ENCODE measurements around the gene OR6B2. TPM values are rescaled to one million over a fixed set of nuclear protein-coding genes. Genes with fewer than 3 reads are reported as not detected.
A peak's percentile ranks its signal among the peaks of the same experiment; 100 is the strongest.

OR6B2 gene
- polyA plus RNA-seq, 1 donor: not detected

- H3K27me3 ChIP-seq (ENCODE audit: control insufficient read depth, insufficient read depth, low read length): peaks cover 4% of the 10 kb centered on the region
- no peaks in the 10 kb centered on the region for H3K36me3 ChIP-seq (ENCODE audit: control insufficient read depth, insufficient read depth, low read length)
- DNase-seq: no peak
- no peak overlapping the region for H3K4me3 ChIP-seq (ENCODE audit: low read length)
- no peaks in the 10 kb centered on the region for H3K4me1 ChIP-seq (ENCODE audit: control insufficient read depth, insufficient read depth, low read length)
- WGBS (ENCODE audit: insufficient coverage, low lambda C conversion rate): no CpG with 5 or more reads among the region's 11 CpGs
- no peak overlapping the region for H3K27ac ChIP-seq (ENCODE audit: low read length)
- no peaks in the 10 kb centered on the region for H3K9me3 ChIP-seq (ENCODE audit: control insufficient read depth, low read depth, low read length)
Observed at GRCh38 chr2:240042740-240043139, 12.5 kb upstream of the OR6B2 start.

GRCh38 chr2:240041363-240041762 is 11.1 kb upstream of the OR6B2 start:
- no peak for DNase-seq
- H3K27me3 ChIP-seq (ENCODE audit: control insufficient read depth, insufficient read depth, low read length): peaks cover 4% of the 10 kb centered on the region
- H3K36me3 ChIP-seq (ENCODE audit: control insufficient read depth, insufficient read depth, low read length): no peaks in the 10 kb centered on the region
- no peaks in the 10 kb centered on the region for H3K4me1 ChIP-seq (ENCODE audit: control insufficient read depth, insufficient read depth, low read length)
- H3K4me3 ChIP-seq (ENCODE audit: low read length): no peak overlapping the region
- no CpG with 5 or more reads among the region's 6 CpGs for WGBS (ENCODE audit: insufficient coverage, low lambda C conversion rate)
- no peak overlapping the region for H3K27ac ChIP-seq (ENCODE audit: low read length)
- no peaks in the 10 kb centered on the region for H3K9me3 ChIP-seq (ENCODE audit: control insufficient read depth, low read depth, low read length)

GRCh38 chr2:240037358-240037757 is 7.1 kb upstream of the OR6B2 start:
- no peak overlapping the region for H3K4me3 ChIP-seq (ENCODE audit: low read length)
- H3K36me3 ChIP-seq (ENCODE audit: control insufficient read depth, insufficient read depth, low read length): no peaks in the 10 kb centered on the region
- DNase-seq: no peak
- H3K4me1 ChIP-seq (ENCODE audit: control insufficient read depth, insufficient read depth, low read length): no peaks in the 10 kb centered on the region
- peaks cover 10% of the 10 kb centered on the region for H3K27me3 ChIP-seq (ENCODE audit: control insufficient read depth, insufficient read depth, low read length)
- no peaks in the 10 kb centered on the region for H3K9me3 ChIP-seq (ENCODE audit: control insufficient read depth, low read depth, low read length)
- H3K27ac ChIP-seq (ENCODE audit: low read length): no peak overlapping the region

GRCh38 chr2:240033330-240033678 is 3.1 kb upstream of the OR6B2 start:
- Histone ChIP-seq H3K27me3 (ENCODE audit: control insufficient read depth, insufficient read depth, low read length) (peaks cover 6% of the 10 kb centered on the region), H3K4me3 (ENCODE audit: low read length) (no peak overlapping the region), H3K27ac (ENCODE audit: low read length) (no peak overlapping the region), H3K4me1 (ENCODE audit: control insufficient read depth, insufficient read depth, low read length) (no peaks in the 10 kb centered on the region), H3K9me3 (ENCODE audit: control insufficient read depth, low read depth, low read length) (no peaks in the 10 kb centered on the region), H3K36me3 (ENCODE audit: control insufficient read depth, insufficient read depth, low read length) (no peaks in the 10 kb centered on the region)
- WGBS (ENCODE audit: insufficient coverage, low lambda C conversion rate): 82% methylated on average over 2 of the region's 5 CpGs
- DNase-seq: no peak

GRCh38 chr2:240032406-240033329 is 2.4 kb upstream of the OR6B2 start:
- Histone ChIP-seq H3K27me3 (ENCODE audit: control insufficient read depth, insufficient read depth, low read length) (peaks cover 6% of the 10 kb centered on the region), H3K4me3 (ENCODE audit: low read length) (no peak overlapping the region), H3K4me1 (ENCODE audit: control insufficient read depth, insufficient read depth, low read length) (no peaks in the 10 kb centered on the region), H3K27ac (ENCODE audit: low read length) (no peak overlapping the region), H3K9me3 (ENCODE audit: control insufficient read depth, low read depth, low read length) (no peaks in the 10 kb centered on the region), H3K36me3 (ENCODE audit: control insufficient read depth, insufficient read depth, low read length) (no peaks in the 10 kb centered on the region)
- whole genome bisulfite sequencing (ENCODE audit: insufficient coverage, low lambda C conversion rate): no CpG with 5 or more reads among the region's 14 CpGs
- DNase-seq: no peak

GRCh38 chr2:240024766-240025165 is 5.5 kb downstream of the OR6B2 start:
- H3K36me3 ChIP-seq (ENCODE audit: control insufficient read depth, insufficient read depth, low read length): peaks cover 18% of the 10 kb centered on the region
- DNase-seq: peak; percentile 20 to 60
- H3K27me3 ChIP-seq (ENCODE audit: control insufficient read depth, insufficient read depth, low read length): no peaks in the 10 kb centered on the region
- no peak overlapping the region for H3K27ac ChIP-seq (ENCODE audit: low read length)
- H3K4me3 ChIP-seq (ENCODE audit: low read length): peak overlapping the region; percentile 98
- no peaks in the 10 kb centered on the region for H3K9me3 ChIP-seq (ENCODE audit: control insufficient read depth, low read depth, low read length)
- WGBS (ENCODE audit: insufficient coverage, low lambda C conversion rate): no CpG with 5 or more reads among the region's 22 CpGs
- H3K4me1 ChIP-seq (ENCODE audit: control insufficient read depth, insufficient read depth, low read length): peaks cover 4% of the 10 kb centered on the region

GRCh38 chr2:240023792-240024191 is 6.4 kb downstream of the OR6B2 start:
- Histone ChIP-seq H3K27ac (ENCODE audit: low read length) (no peak overlapping the region), H3K27me3 (ENCODE audit: control insufficient read depth, insufficient read depth, low read length) (no peaks in the 10 kb centered on the region), H3K4me3 (ENCODE audit: low read length) (no peak overlapping the region), H3K4me1 (ENCODE audit: control insufficient read depth, insufficient read depth, low read length) (peaks cover 4% of the 10 kb centered on the region), H3K36me3 (ENCODE audit: control insufficient read depth, insufficient read depth, low read length) (peaks cover 23% of the 10 kb centered on the region), H3K9me3 (ENCODE audit: control insufficient read depth, low read depth, low read length) (no peaks in the 10 kb centered on the region)
- no peak for DNase-seq
- WGBS (ENCODE audit: insufficient coverage, low lambda C conversion rate): 100% methylated on average over 1 of the region's 9 CpGs

GRCh38 chr2:240021488-240022104 is 8.6 kb downstream of the OR6B2 start:
- Histone ChIP-seq H3K9me3 (ENCODE audit: control insufficient read depth, low read depth, low read length) (no peaks in the 10 kb centered on the region), H3K4me1 (ENCODE audit: control insufficient read depth, insufficient read depth, low read length) (peaks cover 4% of the 10 kb centered on the region), H3K4me3 (ENCODE audit: low read length) (no peak overlapping the region), H3K27me3 (ENCODE audit: control insufficient read depth, insufficient read depth, low read length) (no peaks in the 10 kb centered on the region), H3K27ac (ENCODE audit: low read length) (no peak overlapping the region), H3K36me3 (ENCODE audit: control insufficient read depth, insufficient read depth, low read length) (peaks cover 43% of the 10 kb centered on the region)
- no CpG with 5 or more reads among the region's 9 CpGs for WGBS (ENCODE audit: insufficient coverage, low lambda C conversion rate)
- peak; percentile 38 to 47 for DNase-seq

GRCh38 chr2:240018071-240018750 is 12.0 kb downstream of the OR6B2 start:
- Histone ChIP-seq H3K27ac (ENCODE audit: low read length) (no peak overlapping the region), H3K36me3 (ENCODE audit: control insufficient read depth, insufficient read depth, low read length) (peaks cover 73% of the 10 kb centered on the region), H3K27me3 (ENCODE audit: control insufficient read depth, insufficient read depth, low read length) (no peaks in the 10 kb centered on the region), H3K9me3 (ENCODE audit: control insufficient read depth, low read depth, low read length) (no peaks in the 10 kb centered on the region), H3K4me3 (ENCODE audit: low read length) (no peak overlapping the region), H3K4me1 (ENCODE audit: control insufficient read depth, insufficient read depth, low read length) (no peaks in the 10 kb centered on the region)
- WGBS (ENCODE audit: insufficient coverage, low lambda C conversion rate): no CpG with 5 or more reads among the region's 11 CpGs
- no peak for DNase-seq

- DNase-seq: no peak
- peaks cover 78% of the 10 kb centered on the region for H3K36me3 ChIP-seq (ENCODE audit: control insufficient read depth, insufficient read depth, low read length)
- no peak overlapping the region for H3K27ac ChIP-seq (ENCODE audit: low read length)
- no peaks in the 10 kb centered on the region for H3K9me3 ChIP-seq (ENCODE audit: control insufficient read depth, low read depth, low read length)
- no peaks in the 10 kb centered on the region for H3K4me1 ChIP-seq (ENCODE audit: control insufficient read depth, insufficient read depth, low read length)
- H3K4me3 ChIP-seq (ENCODE audit: low read length): no peak overlapping the region
- no peaks in the 10 kb centered on the region for H3K27me3 ChIP-seq (ENCODE audit: control insufficient read depth, insufficient read depth, low read length)
- 80% methylated on average over 1 of the region's 9 CpGs for WGBS (ENCODE audit: insufficient coverage, low lambda C conversion rate)
Observed at GRCh38 chr2:240014327-240014726, 15.9 kb downstream of the OR6B2 start.

All from large intestine (tissue), 3 donors.